Thymus (tissue), 2 donors: ENCODE data around the gene CLDND1. TPM values are rescaled to one million over a fixed set of nuclear protein-coding genes. Genes with fewer than 3 reads are reported as not detected.

Experiments used
- polyA plus RNA-seq: library from polyadenylated mRNA; stranded (reverse); fragments of 200-250 nt; gene quantifications from one replicate; pipeline ENCODE4 v1.2.3, GENCODE V29; 2013
- total RNA-seq: library from RNA; stranded (reverse); fragments of 120-200 nt; gene quantifications from one replicate; pipeline ENCODE4 v1.2.4, GENCODE V29; 2013
- donor health status: healthy.

Gene CLDND1
- total and polyA plus RNA-seq, 2 donors, result 60.1 to 65.2 TPM

Other genes with a start within 250 kb of the CLDND1 start
- not detected for gene OR5H2, start 240.4 kb downstream of the CLDND1 start, total RNA-seq
- not detected for gene OR5H2, start 240.4 kb downstream of the CLDND1 start, polyA plus RNA-seq
- gene OR5K4, start 169.0 kb downstream of the CLDND1 start, total RNA-seq, result not detected
- not detected for gene OR5K4, start 169.0 kb downstream of the CLDND1 start, polyA plus RNA-seq
- gene OR5K3, start 132.2 kb downstream of the CLDND1 start, total RNA-seq, result not detected
- gene OR5K3, start 132.2 kb downstream of the CLDND1 start, polyA plus RNA-seq, result not detected
- gene OR5K1, start 59.7 kb downstream of the CLDND1 start, total RNA-seq, result not detected
- gene OR5K1, start 59.7 kb downstream of the CLDND1 start, polyA plus RNA-seq, result 0.02 TPM
- gene OR5K2, start 25.2 kb downstream of the CLDND1 start, total RNA-seq, result not detected
- gene OR5K2, start 25.2 kb downstream of the CLDND1 start, polyA plus RNA-seq, result not detected
- 0.47 TPM for gene GPR15, start 9.1 kb upstream of the CLDND1 start, total RNA-seq
- 1.0 TPM for gene GPR15, start 9.1 kb upstream of the CLDND1 start, polyA plus RNA-seq
- gene CPOX, start 70.7 kb upstream of the CLDND1 start, total RNA-seq, result 17.2 TPM
- gene CPOX, start 70.7 kb upstream of the CLDND1 start, polyA plus RNA-seq, result 28.6 TPM
- 16.8 TPM for gene ST3GAL6, start 240.4 kb upstream of the CLDND1 start, total RNA-seq
- gene ST3GAL6, start 240.4 kb upstream of the CLDND1 start, polyA plus RNA-seq, result 29.4 TPM